Measurements from ENCODE around the gene BUD31. TPM values are rescaled to one million over a fixed set of nuclear protein-coding genes. Genes with fewer than 3 reads are reported as not detected.

Gene BUD31
- total RNA-seq, 1 experiment from 2014 or later: 104 TPM

DNA sequence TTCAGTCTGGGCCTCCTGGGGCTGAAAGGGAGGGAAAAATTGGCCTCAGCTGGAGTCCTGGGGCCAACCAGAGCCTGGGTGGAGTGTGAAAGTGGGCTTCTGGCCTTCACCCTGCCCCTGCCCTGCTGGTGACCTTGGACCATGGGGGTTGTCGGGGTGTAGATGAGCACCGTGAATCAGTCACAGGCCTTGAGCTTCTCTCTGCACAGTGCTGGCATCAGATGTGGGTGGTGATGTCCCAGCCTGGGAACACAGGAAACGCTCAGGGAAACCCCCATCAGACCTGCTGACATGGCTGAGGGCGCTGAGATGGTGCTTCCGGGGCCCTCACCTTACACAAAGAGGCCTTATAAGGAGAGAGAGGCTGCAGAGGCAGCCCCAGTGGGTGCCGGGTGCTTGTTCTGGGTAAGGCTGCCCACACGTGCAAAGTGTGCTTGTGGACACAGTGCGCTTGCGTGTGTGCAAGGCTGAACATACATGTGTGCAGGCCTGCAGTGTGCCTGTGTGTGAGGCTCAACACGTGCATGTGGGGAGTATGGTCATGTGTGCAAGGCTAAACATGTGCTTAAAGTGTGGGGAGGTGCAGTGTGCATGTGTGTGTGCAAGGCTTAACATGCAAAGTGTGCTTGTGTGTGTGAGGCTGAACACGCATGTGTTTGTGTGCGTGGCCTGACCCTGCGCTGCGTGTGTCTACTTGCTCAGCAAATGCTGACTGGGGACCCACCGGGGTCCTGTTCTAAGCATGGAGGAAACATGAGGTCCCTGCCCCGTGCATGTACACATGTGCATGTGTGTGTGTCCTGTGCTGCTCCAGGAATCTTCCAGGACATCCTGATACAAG is 27.7 kb upstream of the BUD31 start:
- Mint-ChIP-seq H3K27me3 (ENCODE audit: low read depth) (no peaks in the 10 kb centered on the region), H3K4me1 (peaks cover 6 to 11% of the 10 kb centered on the region in 2 experiments), H3K9me3 (no peaks in the 10 kb centered on the region; a peak in 1 of 5 replicates), H3K27ac (peak overlapping the region; percentile 60 to 93 (median 71); a peak in 4 of 7 replicates), H3K4me3 (no peak overlapping the region), H3K36me3 (ENCODE audit: insufficient read depth in 1 of 3, low read depth in 3 of 3) (peaks cover 7 to 24% (median 8%) of the 10 kb centered on the region in 3 experiments; a peak in 6 of 7 replicates)
- Histone ChIP-seq H3K14ac (ENCODE audit: insufficient read depth, low read length) (no peak overlapping the region), H3K23ac (ENCODE audit: insufficient read length, low read depth, low read length) (no peak overlapping the region), H2BK120ac (ENCODE audit: low read depth, low read length, poor library complexity, severe bottlenecking) (no peak overlapping the region), H3K79me2 (ENCODE audit: insufficient read depth, low read length) (no peaks in the 10 kb centered on the region), H3K4me2 (ENCODE audit: insufficient read depth, insufficient read length, low read length) (no peak overlapping the region), H2BK5ac (ENCODE audit: insufficient read length, low read length) (no peak overlapping the region), H3K23me2 (ENCODE audit: insufficient read length, low read depth, low read length, poor library complexity, severe bottlenecking) (no peaks in the 10 kb centered on the region), H2AK5ac (ENCODE audit: insufficient read length, low read length) (no peak overlapping the region), H4K20me1 (ENCODE audit: control insufficient read depth, insufficient read depth, insufficient read length) (no peaks in the 10 kb centered on the region), H2BK20ac (ENCODE audit: low read depth, low read length, poor library complexity, severe bottlenecking) (no peak overlapping the region), H4K8ac (replicated peaks; ENCODE audit: insufficient read length, low read depth, low read length) (no peak overlapping the region), H3K56ac (ENCODE audit: insufficient read length, low read depth, low read length) (no peak overlapping the region), H4K5ac (ENCODE audit: insufficient read length, low read depth, low read length) (no peak overlapping the region), H3K27ac (ENCODE audit: insufficient read length, low read depth, low read length) (no peak overlapping the region), H2BK15ac (ENCODE audit: low read depth, low read length) (no peak overlapping the region), H2AFZ (ENCODE audit: low read length) (no peak overlapping the region), H2BK12ac (ENCODE audit: insufficient read length, low read depth, low read length) (no peak overlapping the region), H4K91ac (ENCODE audit: insufficient read length, low read depth, low read length) (no peak overlapping the region), H3K9me3 (ENCODE audit: control insufficient read depth, low read depth, low read length) (no peaks in the 10 kb centered on the region), H3K79me1 (ENCODE audit: insufficient read depth, low read depth, low read length, poor library complexity, severe bottlenecking) (peaks cover 8% of the 10 kb centered on the region), H3K27me3 (ENCODE audit: insufficient read depth, low read length) (no peaks in the 10 kb centered on the region), H3K4ac (ENCODE audit: low read depth, low read length) (no peak overlapping the region), H3K4me1 (ENCODE audit: insufficient read depth, low read length) (no peaks in the 10 kb centered on the region), H3K9ac (ENCODE audit: extremely low read depth, insufficient read length, low read length) (no peak overlapping the region), H3T11ph (ENCODE audit: low read length) (no peak overlapping the region), H3K18ac (ENCODE audit: insufficient read length, low read depth, low read length) (no peak overlapping the region)
- TF ChIP-seq, protein P1, sequence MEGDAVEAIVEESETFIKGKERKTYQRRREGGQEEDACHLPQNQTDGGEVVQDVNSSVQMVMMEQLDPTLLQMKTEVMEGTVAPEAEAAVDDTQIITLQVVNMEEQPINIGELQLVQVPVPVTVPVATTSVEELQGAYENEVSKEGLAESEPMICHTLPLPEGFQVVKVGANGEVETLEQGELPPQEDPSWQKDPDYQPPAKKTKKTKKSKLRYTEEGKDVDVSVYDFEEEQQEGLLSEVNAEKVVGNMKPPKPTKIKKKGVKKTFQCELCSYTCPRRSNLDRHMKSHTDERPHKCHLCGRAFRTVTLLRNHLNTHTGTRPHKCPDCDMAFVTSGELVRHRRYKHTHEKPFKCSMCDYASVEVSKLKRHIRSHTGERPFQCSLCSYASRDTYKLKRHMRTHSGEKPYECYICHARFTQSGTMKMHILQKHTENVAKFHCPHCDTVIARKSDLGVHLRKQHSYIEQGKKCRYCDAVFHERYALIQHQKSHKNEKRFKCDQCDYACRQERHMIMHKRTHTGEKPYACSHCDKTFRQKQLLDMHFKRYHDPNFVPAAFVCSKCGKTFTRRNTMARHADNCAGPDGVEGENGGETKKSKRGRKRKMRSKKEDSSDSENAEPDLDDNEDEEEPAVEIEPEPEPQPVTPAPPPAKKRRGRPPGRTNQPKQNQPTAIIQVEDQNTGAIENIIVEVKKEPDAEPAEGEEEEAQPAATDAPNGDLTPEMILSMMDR (conservative IDR thresholded peaks at IDR 0.05): no peak
- no CpG with 5 or more reads among the region's 16 CpGs for WGBS (ENCODE audit: extremely low coverage, insufficient read length, low lambda C conversion rate)
- DNase-seq: no peak

All from H9 (cell line).